Measurements from ENCODE around the gene DYNC2LI1.

The DYNC2LI1 gene

GRCh38 chr2:43818761-43819160 lies 44.9 kb downstream of the DYNC2LI1 start:
- DNase-seq (ENCODE audit: low spot score), result peak; percentile 35

GRCh38 chr2:43819491-43820163 lies 45.8 kb downstream of the DYNC2LI1 start:
- no peak for DNase-seq (ENCODE audit: low spot score)

GRCh38 chr2:43822839-43823238 lies 49.0 kb downstream of the DYNC2LI1 start:
- DNase-seq (ENCODE audit: low spot score), result no peak

GRCh38 chr2:43823751-43824150 lies 49.9 kb downstream of the DYNC2LI1 start:
- DNase-seq (ENCODE audit: low spot score), result no peak

- DNase-seq (ENCODE audit: low spot score), result no peak
Observed at GRCh38 chr2:43824512-43824911, 50.7 kb downstream of the DYNC2LI1 start.

- DNase-seq (ENCODE audit: low spot score), result no peak
Observed at GRCh38 chr2:43824951-43825493, 51.2 kb downstream of the DYNC2LI1 start.

GRCh38 chr2:43825841-43826240 lies 52.0 kb downstream of the DYNC2LI1 start:
- no peak for DNase-seq (ENCODE audit: low spot score)

GRCh38 chr2:43826305-43827250 lies 52.7 kb downstream of the DYNC2LI1 start:
- no peak for DNase-seq (ENCODE audit: low spot score)

GRCh38 chr2:43831543-43832294 lies 57.9 kb downstream of the DYNC2LI1 start:
- no peak for DNase-seq (ENCODE audit: low spot score)

GRCh38 chr2:43832457-43832856 lies 58.6 kb downstream of the DYNC2LI1 start:
- no peak for DNase-seq (ENCODE audit: low spot score)

GRCh38 chr2:43837033-43837432 lies 63.2 kb downstream of the DYNC2LI1 start:
- DNase-seq (ENCODE audit: low spot score), result no peak

- DNase-seq (ENCODE audit: low spot score), result no peak
Observed at GRCh38 chr2:43837831-43838559, 64.2 kb downstream of the DYNC2LI1 start.

GRCh38 chr2:43838560-43839267 lies 64.9 kb downstream of the DYNC2LI1 start, which contains the start of the genes ABCG5 and ABCG8:
Gene ABCG5, minus strand, starts transcription at chr2:43838839. Its CDS starts 160 bp downstream, at chr2:43838679.
Gene ABCG8, plus strand, starts transcription at chr2:43838971. Its CDS starts 83 bp downstream, at chr2:43839054.
- DNase-seq (ENCODE audit: low spot score), result no peak

GRCh38 chr2:43839776-43840564 lies 66.1 kb downstream of the DYNC2LI1 start:
- DNase-seq (ENCODE audit: low spot score), result no peak

GRCh38 chr2:43840965-43841364 lies 67.1 kb downstream of the DYNC2LI1 start:
- DNase-seq (ENCODE audit: low spot score), result no peak

- DNase-seq (ENCODE audit: low spot score), result no peak
Observed at GRCh38 chr2:43841949-43842865, 68.4 kb downstream of the DYNC2LI1 start.

GRCh38 chr2:43842866-43843226 lies 69.0 kb downstream of the DYNC2LI1 start:
- no peak for DNase-seq (ENCODE audit: low spot score)

GRCh38 chr2:43845181-43845580 lies 71.3 kb downstream of the DYNC2LI1 start:
- no peak for DNase-seq (ENCODE audit: low spot score)

All from RKO (cell line).